ENCODE data around the gene GRAP.

GRAP gene

DNA sequence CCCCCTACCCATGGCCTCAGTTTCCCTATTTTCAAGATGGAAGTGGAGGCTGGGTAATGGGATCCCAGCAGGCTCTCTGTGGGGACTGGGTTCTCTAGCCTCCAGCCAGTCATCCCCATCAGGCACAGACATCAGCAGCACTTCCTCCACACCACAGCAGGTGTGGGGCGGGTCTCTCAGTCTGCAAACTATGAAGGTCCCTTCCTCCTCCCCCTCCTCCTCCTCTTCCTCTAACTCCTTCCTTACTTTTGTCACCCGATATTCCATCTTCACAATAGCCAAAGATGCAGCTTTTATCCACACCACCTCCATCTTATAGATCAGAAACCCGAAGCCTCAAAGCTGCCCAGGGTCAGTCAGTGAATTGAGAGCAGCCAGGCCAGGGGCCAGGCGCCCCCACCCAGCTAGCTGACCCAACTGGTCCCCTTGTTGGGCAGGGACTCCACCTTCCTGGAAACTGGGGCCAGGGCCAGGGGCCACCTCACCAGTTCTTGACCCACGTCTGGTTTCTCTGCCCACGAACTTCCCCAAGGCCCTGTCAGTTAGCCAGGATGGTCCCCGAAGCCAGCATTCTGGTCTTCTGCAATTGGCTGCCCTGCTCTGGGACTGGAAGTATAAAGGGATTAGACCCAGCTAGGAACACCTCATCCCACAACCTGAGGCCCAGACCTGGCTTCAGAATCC, 44.7 kb downstream of the GRAP start:
- peak; percentile 29 for DNase-seq

DNA sequence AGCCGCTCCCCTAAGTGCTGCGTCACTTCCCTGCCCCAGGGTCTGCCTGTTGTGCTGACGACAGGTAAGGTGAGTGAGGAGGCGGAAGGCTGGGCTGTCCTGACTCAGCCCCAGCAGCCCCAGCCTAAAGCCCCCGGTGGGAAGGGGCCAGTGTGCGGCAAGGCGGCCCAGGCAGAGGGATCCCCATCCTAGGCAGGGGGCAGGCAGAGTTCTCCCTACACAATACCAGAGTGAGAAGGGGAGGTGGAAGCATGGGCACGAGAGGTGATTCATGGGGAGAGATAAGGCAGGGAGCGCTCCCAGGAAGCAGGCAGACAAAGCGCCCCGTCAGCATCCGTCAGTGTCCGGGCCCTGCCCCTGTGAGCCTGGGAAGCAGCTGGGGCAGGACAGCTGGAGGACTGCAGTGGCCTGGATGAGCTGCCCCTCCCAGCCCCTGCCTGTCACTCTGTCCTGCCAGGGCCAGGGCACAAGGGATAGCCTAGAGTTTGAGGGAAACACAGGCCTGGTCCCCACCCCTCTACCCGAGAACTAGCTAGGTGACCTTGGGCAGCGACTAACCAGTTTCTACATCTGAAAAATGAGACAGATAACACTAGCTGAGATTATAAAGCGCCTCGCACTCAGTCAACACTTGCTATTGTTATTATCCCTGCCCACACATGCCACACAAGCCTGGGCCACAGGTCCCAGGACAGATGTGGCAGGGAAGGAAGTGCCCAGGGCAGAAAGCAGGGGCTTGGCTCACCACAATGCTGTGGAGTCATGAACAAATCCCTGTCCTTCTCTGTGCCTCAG, 46.0 kb downstream of the GRAP start:
- no peak for DNase-seq

DNA sequence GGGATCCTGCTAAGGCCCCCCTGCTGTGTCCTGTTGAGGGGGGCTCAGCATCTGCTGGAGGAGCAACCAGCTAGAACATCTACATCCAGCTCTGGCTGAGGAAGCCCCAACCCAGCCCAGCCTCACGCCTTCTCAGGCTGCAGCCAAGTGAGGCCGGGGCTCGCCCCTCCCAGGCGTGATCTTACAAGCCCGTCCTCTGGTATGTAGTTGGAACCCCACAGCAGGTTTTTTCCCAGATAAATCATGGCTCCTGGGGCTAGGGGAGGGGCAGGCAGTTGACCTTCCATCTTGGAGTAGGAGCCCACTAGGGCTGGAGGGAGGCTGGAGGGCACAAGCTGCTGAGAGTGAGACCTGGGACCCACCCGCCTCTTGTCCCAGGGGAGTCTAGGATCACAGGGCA, 46.8 kb downstream of the GRAP start:
- no peak for DNase-seq

DNA sequence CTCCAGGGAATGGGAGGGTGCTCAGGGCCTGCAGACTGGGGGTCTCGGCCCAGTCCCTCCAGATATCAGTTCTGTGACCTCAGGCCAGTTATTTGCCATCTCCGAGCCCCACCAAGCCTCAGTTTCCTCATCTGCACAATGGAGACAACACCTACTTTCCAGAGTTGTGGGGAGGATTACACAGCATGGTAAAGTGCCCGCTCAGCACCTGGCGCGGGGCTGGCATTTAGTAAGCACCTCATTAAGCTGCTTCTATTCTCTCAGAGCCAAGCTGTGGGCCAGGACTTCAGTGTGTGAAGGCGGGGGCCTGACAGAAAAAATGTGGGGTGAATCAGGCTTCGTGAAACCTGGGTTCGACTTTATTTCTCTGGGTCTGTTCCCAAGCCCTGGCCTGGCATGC, 47.4 kb downstream of the GRAP start:
- no peak for DNase-seq

DNA sequence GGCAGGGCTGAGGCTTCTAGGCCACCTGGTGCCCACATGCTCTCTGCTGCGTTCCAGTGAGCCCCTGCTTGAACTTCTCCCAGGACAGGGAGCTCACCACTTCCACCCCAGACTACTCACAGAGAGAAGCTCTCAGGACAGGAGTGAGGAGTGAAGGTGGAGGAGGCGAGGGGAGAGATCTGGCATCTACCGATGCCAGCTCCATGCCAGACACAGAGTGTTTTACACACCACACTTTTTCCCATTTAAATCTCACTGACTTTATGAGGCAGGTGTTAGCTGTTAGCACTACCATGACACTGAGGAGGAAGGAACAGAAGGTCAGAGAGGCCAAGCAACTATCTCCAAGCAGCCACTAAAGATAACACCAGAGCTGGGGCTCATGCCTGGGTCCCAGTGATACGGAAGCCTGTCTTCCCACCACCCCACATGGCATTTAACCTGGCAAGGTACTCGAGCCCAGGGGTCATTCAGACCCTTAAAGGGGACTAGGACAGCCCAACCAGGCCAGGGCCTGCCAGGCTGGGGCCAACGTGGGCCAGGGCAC, 49.0 kb downstream of the GRAP start:
- no peak for DNase-seq

DNA sequence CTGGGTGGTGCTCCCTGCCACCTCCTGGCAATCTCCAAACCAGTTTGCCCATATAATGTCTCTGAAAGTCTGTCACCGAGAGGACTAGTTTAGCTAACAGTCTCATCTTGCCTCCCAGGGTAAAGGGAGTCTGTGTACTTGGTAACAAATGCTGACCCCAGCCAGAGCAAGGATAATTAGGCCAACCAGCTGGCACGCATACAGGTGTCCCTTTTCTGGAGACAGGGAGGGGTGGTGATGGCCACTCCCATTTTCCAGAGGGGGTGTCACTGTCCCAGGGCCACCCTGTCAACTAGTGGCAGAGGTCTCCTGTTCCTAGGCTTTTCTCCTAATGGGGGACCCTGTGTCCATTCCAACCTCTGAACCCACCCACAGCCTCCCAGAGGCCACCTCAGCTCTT, 50.3 kb downstream of the GRAP start:
- DNase-seq, result no peak

DNA sequence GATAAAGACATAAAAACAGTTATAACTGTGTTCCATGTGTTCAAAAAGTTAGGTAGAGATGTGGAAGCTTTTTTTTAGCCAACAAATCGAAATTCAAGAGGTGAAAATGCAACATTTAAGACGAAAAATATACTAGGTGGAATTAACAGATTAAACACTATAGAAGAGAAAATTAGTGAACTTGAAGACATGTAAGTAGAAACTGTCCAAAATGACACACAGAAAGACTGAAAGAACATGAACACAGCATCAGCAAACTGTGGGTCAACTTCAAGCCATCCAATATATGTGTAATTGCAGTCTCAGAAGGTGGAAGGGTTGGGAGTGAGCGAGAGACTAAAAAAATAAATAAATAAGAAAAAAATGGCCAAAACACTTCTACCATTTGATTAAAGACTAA, 51.5 kb downstream of the GRAP start:
- DNase-seq, result no peak

DNA sequence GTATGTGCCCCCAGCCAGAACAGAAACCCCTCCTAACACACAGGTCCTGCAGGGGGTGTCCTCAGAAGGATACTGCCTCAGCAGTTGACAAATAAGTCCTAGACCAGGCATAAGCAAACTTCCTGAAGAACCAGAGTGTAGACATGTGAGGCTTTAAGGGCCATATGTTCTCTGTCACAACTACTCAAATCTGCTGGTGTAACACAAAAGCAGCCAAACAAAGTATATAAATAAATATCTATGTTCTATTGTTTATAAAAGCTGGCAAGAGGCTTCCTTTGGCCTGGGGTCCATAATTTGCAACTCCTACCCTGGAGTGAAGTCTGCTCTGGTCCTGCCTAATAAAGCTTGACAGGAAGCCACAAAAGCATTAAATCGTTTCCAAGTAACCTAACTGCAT, 52.1 kb downstream of the GRAP start:
- no peak for DNase-seq

DNA sequence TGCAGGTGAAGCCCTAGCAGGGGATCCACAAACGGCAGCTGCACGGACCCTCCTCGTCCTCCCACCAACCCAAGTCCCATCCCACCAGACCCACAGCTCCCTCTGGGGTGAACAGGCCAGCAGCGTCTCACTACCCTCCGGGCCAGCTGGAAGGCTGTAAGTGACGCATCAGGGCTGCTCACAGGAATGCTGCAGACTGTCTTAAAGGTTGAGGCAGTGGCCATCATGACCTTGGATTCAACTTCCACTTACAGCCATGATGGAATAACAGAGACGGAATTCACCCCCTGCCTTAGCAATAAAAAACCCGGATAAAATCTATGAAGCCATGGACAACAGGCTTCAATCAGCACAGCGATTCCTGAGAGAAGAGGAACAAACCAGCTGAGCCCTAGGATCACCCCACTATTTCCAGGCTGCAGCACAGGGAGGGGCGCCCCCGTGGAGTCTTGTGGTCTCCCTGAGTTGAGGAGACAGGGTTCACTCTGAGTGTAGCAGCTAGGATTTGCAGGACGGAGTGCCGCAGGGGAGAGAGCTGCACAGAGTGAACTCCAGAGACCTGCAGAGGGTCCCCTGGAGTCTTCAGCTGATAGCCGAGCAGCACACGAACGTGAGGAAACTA, 52.7 kb downstream of the GRAP start:
- DNase-seq, result no peak

DNA sequence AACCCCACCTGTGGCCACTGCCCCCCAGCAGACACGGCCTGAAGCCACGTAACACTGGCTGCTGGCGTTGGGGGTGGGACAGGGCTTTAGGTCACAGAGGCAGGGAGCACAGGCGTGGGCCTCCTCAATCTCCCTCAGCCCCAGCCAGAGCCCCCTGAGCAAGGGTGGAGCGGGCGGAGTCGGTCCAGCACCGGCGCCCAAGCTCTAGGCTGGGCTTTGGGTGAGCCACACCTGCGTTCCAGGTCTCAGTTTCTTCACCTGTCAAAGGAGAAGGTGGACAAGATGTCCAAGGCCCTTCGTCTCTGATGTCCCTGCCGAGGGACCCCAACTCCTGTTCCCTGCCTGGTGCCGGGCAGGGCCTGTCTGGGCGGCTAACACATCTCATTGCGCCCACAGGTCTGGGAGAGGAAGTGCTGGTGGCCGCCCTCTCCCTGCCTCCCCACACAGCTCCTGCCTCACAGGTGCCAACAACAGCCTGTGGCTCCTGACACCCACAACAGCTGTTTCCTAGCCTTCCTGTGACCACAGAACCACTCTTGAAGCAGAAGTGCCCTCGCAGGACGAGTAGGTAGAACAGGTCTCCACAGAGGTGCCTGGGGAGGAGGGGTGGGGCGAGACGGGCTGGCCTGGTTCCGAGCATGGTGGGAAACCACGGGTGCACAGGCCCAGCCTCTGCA, 54.2 kb downstream of the GRAP start:
- DNase-seq, result peak; percentile 35

DNA sequence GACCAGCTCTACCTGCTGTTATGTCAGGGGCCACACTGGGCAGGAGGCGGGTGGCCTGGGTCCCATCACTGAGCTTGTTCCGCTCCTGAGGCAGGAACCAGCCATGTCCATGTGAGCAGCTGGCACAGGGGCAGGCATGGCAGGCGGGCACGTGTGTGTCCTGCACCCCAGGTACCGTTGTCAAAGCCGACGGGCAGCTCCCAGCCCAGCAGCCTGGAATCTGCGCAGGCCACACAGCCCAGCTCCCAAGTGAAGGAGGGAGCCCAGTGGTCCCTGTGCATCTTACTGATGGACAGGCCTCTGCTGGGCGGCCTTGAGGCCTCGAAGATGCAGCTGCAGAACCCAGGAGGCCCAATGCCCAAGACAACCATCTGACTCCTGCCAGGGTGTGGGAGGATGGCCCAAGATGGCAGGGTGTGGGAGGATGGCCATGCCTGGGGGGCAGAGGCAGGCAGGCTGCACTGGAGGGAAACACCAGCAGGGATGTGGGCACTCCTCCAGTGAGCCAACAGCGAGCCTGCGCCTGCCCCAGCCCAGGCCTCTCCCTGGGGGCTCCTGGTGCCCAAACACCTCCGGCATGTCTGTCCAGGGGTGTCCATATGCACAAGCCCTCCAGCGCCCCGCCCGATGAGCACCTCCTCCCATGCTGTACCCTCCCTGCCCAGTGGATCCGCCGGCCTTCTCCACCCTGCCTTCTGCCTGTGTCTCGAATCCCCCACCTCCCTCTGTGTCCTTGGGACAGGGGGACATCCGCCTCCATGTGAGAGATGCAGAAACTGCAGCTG, 55.0 kb downstream of the GRAP start:
- DNase-seq, result no peak

DNA sequence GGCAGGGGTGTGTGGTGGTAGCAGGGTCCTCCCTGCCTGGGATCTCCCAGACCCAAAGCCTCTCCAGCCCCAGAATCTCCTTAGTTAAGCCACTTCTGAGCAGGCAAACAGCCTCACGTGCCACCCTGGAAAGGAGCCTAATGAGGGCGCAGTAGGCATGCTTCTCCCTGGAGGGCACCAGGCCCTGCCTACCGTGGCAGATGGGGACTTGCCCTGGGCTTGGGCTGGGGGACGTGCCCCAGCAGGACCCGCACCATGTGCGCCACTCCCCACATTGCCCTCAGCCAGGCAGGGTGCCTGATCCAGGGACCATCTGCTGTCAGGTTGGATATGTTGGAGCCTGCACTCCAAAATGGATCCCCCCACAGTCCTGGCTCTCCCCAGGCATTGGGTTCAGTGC, 56.4 kb downstream of the GRAP start:
- DNase-seq, result no peak

DNA sequence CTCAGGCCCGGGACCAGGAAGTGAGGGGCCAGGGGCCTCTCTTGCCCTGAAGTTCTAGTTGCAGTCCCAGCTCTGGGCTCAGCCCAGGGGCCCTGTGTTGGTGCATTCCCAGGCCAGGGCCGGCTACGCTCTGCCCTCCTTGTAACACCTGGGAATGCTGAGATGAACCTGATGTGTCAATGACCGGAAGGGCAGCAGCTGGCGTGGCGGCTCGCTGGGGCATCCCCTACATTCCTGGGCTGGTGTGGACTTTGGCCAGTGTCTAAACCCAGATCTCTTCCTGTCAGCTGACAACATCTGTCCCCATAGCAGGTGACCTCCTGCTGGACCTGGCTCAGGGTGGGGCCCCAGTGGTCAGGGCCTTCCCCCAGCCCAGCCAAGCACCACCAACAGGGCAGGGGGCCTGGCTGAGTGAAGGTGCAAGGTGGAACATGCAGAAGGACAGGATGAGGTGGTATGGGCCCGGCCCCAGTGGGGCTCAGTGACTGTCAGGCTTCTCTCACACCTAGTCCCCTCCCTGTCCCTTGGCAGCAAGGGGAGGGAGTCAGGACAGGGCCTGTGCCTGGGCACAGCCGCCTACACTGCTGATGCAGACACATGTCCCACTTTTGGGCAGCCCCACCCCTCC, 58.1 kb downstream of the GRAP start:
- no peak for DNase-seq

DNA sequence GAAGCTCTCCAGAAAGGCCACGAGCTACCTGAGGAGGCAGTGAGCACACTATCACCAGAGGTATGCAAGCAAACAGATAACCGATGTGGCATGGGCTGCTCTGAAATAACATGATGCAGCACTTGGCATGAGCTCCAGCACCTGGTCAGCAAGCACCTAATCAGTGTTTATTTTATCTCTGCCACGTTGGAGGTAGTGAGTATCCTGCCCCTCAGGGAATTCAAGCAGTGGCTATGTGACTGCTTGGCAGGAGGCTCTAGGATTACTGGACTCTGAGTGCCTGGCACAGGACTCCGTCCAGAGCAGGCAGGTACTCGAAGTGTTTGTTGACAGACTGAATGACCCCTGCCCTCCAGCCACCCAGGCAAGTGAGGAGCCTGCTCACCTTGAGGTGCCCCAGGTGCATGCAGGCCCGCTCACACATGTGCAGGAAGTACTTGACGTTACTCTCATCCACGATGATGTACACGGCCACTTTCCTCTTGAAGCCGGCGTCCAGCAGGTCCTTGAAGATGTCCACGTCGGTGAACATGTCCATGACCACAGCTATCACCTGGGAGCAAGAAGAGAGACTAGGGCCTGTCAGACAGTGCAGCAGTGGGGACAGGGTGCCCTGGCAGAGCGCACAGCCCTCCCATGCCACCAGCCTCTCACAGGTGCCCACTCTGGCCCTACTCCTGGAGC, 58.8 kb downstream of the GRAP start:
- no peak for DNase-seq

DNA sequence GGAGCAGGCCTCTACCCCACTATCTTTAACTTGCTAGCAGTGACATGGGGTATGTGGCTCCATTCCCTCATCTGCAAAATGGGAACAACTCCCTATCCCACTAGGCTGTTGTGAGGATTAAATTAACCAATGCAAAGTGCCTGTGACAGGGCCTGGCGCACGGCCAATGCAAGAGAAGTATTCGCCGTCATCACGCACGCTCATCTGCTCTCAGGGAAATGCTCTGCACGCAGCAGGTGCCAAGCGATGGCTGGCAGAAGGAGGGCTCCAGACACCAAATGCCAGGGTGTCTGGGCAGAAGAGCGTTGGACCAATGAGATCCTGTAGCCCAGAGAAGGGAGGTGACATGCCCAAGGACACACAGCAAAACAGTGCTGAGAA, 59.5 kb downstream of the GRAP start:
- no peak for DNase-seq

DNA sequence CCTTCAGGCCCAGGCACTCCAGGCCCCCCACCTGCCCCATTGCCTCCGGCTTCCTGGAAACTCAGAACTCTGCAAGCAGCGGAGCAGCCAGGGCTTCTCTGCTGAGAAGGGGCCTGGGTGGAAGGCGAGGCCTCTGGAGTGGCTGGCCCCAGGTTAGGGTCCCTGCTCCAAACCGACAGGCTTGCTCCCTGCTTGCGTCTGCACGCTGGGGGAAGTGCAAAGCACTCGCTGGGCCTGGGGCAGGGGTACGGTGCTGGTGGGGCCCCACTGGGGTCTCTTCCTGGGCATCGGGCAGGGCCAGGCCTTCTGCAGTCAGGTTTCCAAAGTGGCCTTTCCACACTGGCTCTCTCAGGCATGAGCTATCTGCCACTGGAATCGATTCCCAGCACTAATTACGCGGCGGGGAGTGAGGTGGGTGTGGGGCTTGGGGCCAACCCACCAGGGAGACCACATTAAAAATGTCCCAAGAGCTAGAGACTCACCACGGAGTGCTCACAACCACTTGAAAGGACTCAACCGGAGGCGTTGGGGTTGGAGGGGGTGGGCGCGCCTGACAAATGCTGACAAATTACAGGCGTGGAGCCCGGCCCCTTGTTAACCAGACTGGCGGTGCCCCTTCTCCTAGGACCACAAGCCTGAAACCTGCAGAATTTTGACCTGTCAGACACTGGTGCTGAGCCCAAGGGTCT, 60.1 kb downstream of the GRAP start:
- no peak for DNase-seq

DNA sequence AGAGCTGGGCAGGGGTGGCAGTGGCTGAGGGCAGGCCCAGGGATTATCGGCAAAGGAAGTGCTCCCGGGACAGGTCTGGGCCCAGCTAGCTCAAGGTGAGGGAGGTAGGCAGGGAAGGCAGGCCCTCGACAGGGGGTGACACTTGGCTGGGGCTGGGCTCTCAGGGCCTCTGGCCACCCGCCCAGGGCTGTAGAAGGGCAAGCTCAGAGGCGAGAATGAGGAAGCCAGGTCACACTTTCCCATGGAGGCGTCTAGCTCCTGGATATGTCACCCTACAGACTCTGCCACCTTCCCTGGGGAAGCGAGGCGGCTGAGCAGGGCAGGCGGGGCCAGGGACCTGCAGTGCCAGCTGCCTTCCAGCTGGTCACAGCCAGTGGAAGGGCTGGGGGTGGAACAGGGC, 61.3 kb downstream of the GRAP start:
- DNase-seq, result no peak

DNA sequence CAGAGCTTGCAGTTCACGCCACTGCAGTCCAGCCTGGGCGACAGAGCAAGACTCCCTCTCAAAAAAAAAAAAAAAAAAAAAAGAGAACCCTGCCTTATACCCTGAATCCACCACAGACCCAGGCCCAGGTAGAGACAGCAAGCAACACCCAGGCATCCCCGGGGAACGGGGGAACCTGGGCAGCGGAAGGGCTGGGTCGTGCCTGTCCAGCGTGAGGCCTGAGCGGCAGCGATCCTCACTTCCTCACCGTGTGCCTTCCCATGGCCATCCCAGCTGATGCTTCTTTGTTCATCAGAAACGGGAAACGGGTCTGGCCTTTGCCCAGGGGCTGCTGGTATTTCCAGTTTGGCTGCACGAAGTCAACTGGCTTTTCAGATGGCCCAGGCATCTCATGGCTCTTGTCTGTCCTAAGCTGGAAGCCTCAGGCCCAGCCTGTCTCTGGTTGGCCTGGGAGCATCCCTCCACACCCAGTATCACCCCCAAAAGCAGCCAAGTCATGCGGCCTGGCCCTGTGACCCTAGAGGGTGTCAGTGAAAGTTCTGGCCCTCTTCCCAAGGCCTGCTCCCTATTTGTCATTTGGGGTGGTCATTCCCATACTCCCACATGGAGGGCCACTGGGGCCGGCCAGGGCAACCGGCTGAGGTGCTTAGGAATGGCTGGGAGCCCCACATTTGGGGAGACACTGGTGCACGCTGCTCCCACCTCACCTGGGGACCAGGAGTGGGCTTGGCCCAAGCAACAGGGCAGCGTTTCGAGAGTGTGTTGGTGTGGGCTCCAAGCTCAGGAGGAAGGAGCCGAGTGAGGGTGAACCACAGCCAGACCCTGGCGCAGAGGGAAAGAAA, 62.3 kb downstream of the GRAP start:
- no peak for DNase-seq

DNA sequence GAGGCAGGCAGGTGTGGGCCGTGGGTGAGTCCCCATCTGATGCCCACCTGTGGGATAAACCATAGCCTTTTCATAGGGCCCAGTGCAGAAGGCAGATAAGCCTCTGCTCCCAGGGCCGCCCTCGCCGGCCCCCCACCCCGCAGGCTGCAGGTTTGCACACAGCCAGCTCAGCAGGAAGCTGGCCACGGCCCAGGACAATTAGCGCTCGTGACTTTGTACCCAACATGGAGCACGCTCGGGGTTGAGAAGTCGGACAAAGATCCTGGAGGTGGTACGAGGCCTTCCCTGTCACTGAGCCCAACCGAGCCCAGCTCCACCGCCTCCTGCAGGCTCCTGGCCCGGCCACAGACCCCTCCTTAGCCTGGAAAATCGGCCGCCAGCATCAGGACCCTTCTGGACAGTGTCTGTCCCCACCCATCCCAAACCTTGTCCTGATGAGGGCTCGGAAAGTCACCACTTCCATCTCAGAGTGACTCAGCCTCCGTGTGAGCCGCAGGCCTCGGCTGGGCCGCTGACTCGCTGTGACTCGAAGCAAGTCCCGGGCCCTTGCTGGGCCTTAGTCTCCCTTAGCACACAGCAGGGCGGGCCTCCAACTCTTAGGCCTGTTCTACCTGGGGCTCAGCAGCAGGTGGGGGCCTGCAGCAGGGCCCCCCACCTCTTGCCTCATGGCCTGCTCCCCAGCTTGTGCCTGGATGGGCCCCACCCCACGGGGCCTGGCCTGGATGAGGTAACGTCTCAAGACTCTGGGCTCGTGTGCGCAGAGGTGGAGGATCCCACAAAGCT, 64.9 kb downstream of the GRAP start:
- no peak for DNase-seq

Measured in CD4-positive, alpha-beta T cell treated with Interleukin-6 for 4 hours (primary cell).